Heart left ventricle (tissue), 16 donors: ENCODE results near the gene APRT. TPM values are rescaled to one million over a fixed set of nuclear protein-coding genes. Genes with fewer than 3 reads are reported as not detected.

ENCODE experiments used
- ATAC-seq, 4 donors: fragments of 200-7000 bp; cut with Tn5 transposase; one replicate each; pipeline ENCODE4 v1.9.1; 2020 to 2022; ENCODE audit warnings: moderate library complexity in 4 of 4, mild to moderate bottlenecking in 3 of 4, moderate number of reproducible peaks in 1 of 4
- DNase-seq, 5 donors: peaks; one replicate each; pipeline ENCODE4 v3.0.0-alpha.2; 2020
- H3K27ac ChIP-seq, 12 donors: fragments of 200-600 bp; sonication (generic) in 4 of 12; one replicate each; pipeline versions ENCODE4 v1.5.0 to v1.8.0; 2016 to 2022; ENCODE audit warnings: mild to moderate bottlenecking in 2 of 12
- H3K27me3 ChIP-seq, 9 donors: fragments of 200-600 bp; sonication (generic) in 2 of 9; one replicate each; pipeline versions ENCODE4 v1.5.1 to v1.8.0; 2016 to 2022; ENCODE audit warnings: mild to moderate bottlenecking in 3 of 9
- H3K36me3 ChIP-seq, 9 donors: fragments of 200-600 bp; sonication (generic) in 2 of 9; one replicate each; pipeline versions ENCODE4 v1.5.0 to v1.8.0; 2018 to 2022; ENCODE audit warnings: mild to moderate bottlenecking in 2 of 9
- H3K4me1 ChIP-seq, 12 donors: fragments of 200-600 bp; sonication (generic) in 4 of 12; one replicate each; pipeline versions ENCODE4 v1.5.0 to v1.8.0; 2016 to 2022; ENCODE audit warnings: mild to moderate bottlenecking in 3 of 12
- H3K4me3 ChIP-seq, 12 donors: fragments of 200-600 bp; sonication (generic) in 4 of 12; one replicate each; pipeline versions ENCODE4 v1.5.0 to v1.8.0; 2017 to 2022; ENCODE audit warnings: mild to moderate bottlenecking in 9 of 12, moderate library complexity in 4 of 12
- H3K9me3 ChIP-seq, 12 donors: fragments of 200-600 bp; sonication (generic) in 4 of 12; one replicate each; pipeline versions ENCODE4 v1.5.0 to v1.8.0; 2016 to 2022; ENCODE audit warnings: mild to moderate bottlenecking in 1 of 12
- POLR2A ChIP-seq, 2 donors: fragments of 450-650 bp; IDR thresholded peaks; one replicate each; pipeline ENCODE4 v1.6.1; 2017; ENCODE audit warnings: antibody characterized with exemption in 2 of 2, mild to moderate bottlenecking in 2 of 2, moderate library complexity in 2 of 2
- WGBS, 4 donors: extraction: QIAGEN DNeasy Blood & Tissue Kit in 2 of 4; methylation state at CpG; one replicate each; pipeline versions ENCODE4 v1.1.5 to v1.1.7; 2013 to 2018; 5-methylcytosine and 5-hydroxymethylcytosine counted together
- intact Hi-C, 10 donors: fragments of 100-400 bp; cut with DNase I; formaldehyde crosslinking; loops; one replicate each; pipeline versions ENCODE4 v1.11.1 to v1.14.2; 2022
- polyA plus RNA-seq, 2 donors: library from polyadenylated mRNA; stranded (reverse); fragments of 200-250 nt; gene quantifications; one replicate each; pipeline ENCODE4 v1.2.3, GENCODE V29; 2013
- total RNA-seq, 9 donors: library from RNA; depleted of rRNA in 2 of 9; stranded (reverse); fragments of >200 nt in 2 of 9; fragmentation: NEBNext Ultra II Directional in 3 of 9; extraction: Animal tissue kit (Norgen Biotek cat#: 25700) in 3 of 9; gene quantifications; one replicate each; pipeline versions ENCODE4 v1.1.0 to v1.2.4, GENCODE V29; 2016 to 2023
- TF ChIP-seq, protein P1 (sequence below), 12 donors: fragments of 200-600 bp; sonication (generic) in 4 of 12; IDR thresholded peaks; one replicate each; pipeline versions ENCODE4 v1.5.0 to v1.8.0; 2018 to 2022; ENCODE audit warnings: antibody characterized with exemption in 12 of 12, mild to moderate bottlenecking in 5 of 12
- donor health status: ischemic (EF 13 %, LVEDD 7.1; RV severe dilation, severe dysfunction).
- donor health status: healthy with polysubstance abuse.
- donor health status: DM: no; HTN: yes; CAD: no.
- donor health status: DM: no; HTN: no; CAD: no.
- donor health status: ischemic (EF 25% LVEDD 6.9; RV normal size, moderate dysfunction).
- donor health status: ischemic (EF 25% LVEDD 5.7; RV mildly dilated, moderate dysfunction).
- donor health status: healthy.
- donor health status: DM: yes; HTN: yes; CAD: no.
- donor health status: ischemic (EF 35%, LVEDD 5.7; RV mildly dilated, moderate dysfunction).
- donor health status: nonischemic (EF 11% LVEDD 7.7; RV severe dilation, severe dysfunction).
- donor health status: DM: yes; HTN: yes; CAD: no.
- donor health status: PGD.
- donor health status: ischemic (EF 29% LVEDD 5.4; RV normal size, mild dysfunction).
- donor health status: nonischemic (EF 23%, LVEDD 6.1; RV moderate dilation, normal function).

APRT gene
- total and polyA plus RNA-seq, 11 donors: 26.6 to 129 (median 45.9) TPM

DNA sequence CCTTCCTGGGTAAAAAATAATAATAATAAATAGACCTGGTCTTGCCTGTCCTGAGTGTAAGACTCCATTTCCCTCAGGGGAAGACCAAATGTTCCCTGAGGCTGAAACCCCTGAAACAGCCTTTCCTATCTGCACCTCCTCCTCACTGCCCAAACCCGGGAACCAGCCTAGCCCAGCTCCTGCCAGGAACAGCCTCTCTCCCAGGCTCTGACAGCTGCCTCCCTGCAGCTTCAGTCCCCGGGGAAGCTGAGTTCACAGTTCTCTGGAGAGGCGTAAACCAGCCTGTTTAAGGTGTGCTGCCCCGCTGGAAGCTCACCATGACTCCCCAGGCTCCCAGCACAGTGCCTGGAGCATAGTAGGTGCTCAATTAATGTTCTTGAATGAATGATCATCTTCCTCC, 15.4 kb downstream of the APRT start:
- DNase-seq (no peak), ATAC-seq (no peak)
- TF ChIP-seq, protein P1, sequence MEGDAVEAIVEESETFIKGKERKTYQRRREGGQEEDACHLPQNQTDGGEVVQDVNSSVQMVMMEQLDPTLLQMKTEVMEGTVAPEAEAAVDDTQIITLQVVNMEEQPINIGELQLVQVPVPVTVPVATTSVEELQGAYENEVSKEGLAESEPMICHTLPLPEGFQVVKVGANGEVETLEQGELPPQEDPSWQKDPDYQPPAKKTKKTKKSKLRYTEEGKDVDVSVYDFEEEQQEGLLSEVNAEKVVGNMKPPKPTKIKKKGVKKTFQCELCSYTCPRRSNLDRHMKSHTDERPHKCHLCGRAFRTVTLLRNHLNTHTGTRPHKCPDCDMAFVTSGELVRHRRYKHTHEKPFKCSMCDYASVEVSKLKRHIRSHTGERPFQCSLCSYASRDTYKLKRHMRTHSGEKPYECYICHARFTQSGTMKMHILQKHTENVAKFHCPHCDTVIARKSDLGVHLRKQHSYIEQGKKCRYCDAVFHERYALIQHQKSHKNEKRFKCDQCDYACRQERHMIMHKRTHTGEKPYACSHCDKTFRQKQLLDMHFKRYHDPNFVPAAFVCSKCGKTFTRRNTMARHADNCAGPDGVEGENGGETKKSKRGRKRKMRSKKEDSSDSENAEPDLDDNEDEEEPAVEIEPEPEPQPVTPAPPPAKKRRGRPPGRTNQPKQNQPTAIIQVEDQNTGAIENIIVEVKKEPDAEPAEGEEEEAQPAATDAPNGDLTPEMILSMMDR (IDR thresholded peaks at IDR 0.05): no peak
- no peak for TF ChIP-seq POLR2A (IDR thresholded peaks at IDR 0.05)
- intact Hi-C loops: no loop called here
- H3K27ac ChIP-seq: no peak overlapping the region
- peaks cover 0 to 20% (median 7%) of the 10 kb centered on the region in 9 donors for H3K27me3 ChIP-seq
- H3K4me3 ChIP-seq: no peak overlapping the region
- peaks cover 0 to 25% (median 0%) of the 10 kb centered on the region in 12 donors for H3K4me1 ChIP-seq
- H3K9me3 ChIP-seq: no peaks in the 10 kb centered on the region
- H3K36me3 ChIP-seq: no peaks in the 10 kb centered on the region
- 65 to 100% (median 73%) methylated on average over 1 to 4 of the region's 4 CpGs for WGBS, 4 donors

DNA sequence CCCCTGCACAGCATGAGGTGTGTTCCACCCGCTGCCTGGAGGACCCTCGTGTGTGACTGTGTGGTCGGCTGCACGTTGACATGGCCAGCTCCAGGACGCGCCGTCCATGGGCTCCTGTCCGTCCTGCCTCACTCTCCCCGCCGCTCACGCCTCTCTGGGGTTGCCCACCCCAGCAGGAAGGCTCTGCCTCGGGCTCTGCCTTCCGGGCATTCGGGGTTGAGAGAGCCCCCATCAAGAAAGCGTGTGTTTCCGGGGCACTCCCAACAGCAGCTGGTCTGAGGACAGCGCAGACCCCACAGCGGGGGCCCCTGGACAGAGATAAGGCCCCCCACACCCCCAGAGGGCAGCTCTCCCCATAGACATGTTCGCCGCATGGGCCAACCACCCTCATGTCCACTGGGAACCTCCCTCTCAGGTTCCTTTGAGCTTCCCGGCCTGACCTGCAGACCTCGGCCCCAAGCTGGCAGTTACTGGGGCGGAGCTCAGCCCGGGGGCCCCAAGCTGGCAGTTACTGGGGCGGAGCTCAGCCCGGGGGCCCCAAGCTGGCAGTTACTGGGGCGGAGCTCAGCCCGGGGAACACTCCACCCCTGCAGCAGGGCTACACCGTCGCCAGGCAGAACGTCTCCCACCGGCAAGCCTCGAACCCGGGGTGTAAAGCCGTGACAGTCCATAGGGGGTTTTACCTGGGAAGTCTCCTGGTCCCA, 18.3 kb downstream of the APRT start:
- Histone ChIP-seq H3K4me3 (no peak overlapping the region), H3K36me3 (no peaks in the 10 kb centered on the region), H3K9me3 (no peaks in the 10 kb centered on the region), H3K27me3 (peaks cover 0 to 21% (median 7%) of the 10 kb centered on the region in 9 donors), H3K4me1 (peaks cover 0 to 38% (median 2%) of the 10 kb centered on the region in 12 donors), H3K27ac (no peak overlapping the region)
- TF ChIP-seq POLR2A (IDR thresholded peaks at IDR 0.05): no peak
- TF ChIP-seq, protein P1 (IDR thresholded peaks at IDR 0.05): no peak
- ATAC-seq: no peak
- 63 to 65% (median 63%) methylated on average over 17 to 35 of the region's 35 CpGs for WGBS, 4 donors
- DNase-seq: peak in 1 of 5 donors; percentile 12
- intact Hi-C loops: no loop called here

DNA sequence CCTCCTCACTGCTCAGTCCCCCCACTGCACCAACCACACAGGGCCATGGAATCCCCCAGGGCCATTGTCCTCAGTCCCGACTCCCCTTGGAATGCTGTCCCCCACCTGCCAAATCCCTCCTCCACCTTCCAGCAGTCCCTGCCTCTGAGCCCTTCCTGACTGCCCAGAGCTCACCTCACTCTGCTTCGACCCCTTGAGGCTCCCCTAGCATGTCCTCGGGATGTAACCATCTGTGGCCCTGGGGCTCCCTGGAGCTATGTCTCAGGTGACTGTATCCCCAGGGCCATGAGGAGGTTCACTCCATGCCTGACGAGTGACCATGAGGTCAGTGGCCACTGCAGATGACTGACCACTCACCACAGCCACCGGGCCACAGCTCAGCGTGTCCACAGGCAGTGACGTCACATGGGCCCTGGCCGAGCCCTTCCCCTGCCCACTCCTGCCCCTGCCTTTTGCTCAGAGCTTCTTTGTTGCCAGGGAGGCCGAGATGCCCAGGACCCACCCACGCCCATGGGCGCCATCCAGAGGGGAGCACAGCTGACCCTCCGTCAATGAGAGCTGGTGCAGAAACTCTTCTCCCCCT, 19.0 kb downstream of the APRT start:
- H3K4me1 ChIP-seq: peaks cover 0 to 38% (median 2%) of the 10 kb centered on the region in 12 donors
- H3K36me3 ChIP-seq: no peaks in the 10 kb centered on the region
- 79 to 81% (median 79%) methylated on average over 3 to 12 of the region's 12 CpGs for WGBS, 4 donors
- intact Hi-C loops: no loop called here
- no peak overlapping the region for H3K4me3 ChIP-seq
- H3K27ac ChIP-seq: no peak overlapping the region
- DNase-seq: peak in 1 of 5 donors; percentile 17
- TF ChIP-seq, protein P1 (IDR thresholded peaks at IDR 0.05): no peak
- TF ChIP-seq POLR2A (IDR thresholded peaks at IDR 0.05): no peak
- peaks cover 0 to 21% (median 7%) of the 10 kb centered on the region in 9 donors for H3K27me3 ChIP-seq
- no peak for ATAC-seq
- H3K9me3 ChIP-seq: no peaks in the 10 kb centered on the region

DNA sequence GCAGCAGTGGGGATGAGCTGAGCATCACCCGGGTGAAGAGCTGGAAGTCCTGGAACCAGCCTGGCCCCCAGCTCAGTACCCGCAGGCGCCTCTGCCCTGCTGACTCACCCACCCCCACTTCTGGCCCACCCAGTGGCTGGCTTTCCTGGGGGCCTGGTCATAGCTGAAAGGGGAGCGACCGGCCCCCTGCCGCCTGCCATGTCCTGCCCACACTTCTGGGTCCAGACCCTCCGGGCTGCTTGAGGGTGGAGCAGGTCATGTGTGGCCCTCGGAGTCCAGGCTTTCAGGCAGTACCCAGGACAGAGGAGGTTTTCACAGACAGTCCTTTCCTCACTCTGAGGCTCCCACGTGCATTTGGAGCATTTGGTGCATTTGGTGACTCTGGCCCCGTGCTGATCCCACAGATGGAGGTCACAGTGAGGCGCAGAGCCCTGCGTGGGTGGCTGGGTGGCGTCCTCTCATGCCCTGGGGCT, 19.6 kb downstream of the APRT start:
- Histone ChIP-seq H3K4me3 (no peak overlapping the region), H3K4me1 (peaks cover 0 to 38% (median 2%) of the 10 kb centered on the region in 12 donors), H3K27ac (no peak overlapping the region), H3K36me3 (no peaks in the 10 kb centered on the region), H3K9me3 (no peaks in the 10 kb centered on the region), H3K27me3 (peaks cover 0 to 21% (median 7%) of the 10 kb centered on the region in 9 donors)
- DNase-seq (peak in 1 of 5 donors; percentile 17), ATAC-seq (peak in 1 of 4 donors; percentile 6)
- intact Hi-C loops: no loop called here
- no peak for TF ChIP-seq POLR2A (IDR thresholded peaks at IDR 0.05)
- TF ChIP-seq, protein P1 (IDR thresholded peaks at IDR 0.05): no peak
- 62 to 77% (median 68%) methylated on average over 6 to 13 of the region's 13 CpGs for WGBS, 4 donors
